ENCODE results near the gene COL12A1. TPM values are rescaled to one million over a fixed set of nuclear protein-coding genes. Genes with fewer than 3 reads are reported as not detected.
A peak's percentile ranks its signal among the peaks of the same experiment; 100 is the strongest.

COL12A1 gene
- total RNA-seq, 1 donor from 2014 or later = 2,335 TPM

DNA sequence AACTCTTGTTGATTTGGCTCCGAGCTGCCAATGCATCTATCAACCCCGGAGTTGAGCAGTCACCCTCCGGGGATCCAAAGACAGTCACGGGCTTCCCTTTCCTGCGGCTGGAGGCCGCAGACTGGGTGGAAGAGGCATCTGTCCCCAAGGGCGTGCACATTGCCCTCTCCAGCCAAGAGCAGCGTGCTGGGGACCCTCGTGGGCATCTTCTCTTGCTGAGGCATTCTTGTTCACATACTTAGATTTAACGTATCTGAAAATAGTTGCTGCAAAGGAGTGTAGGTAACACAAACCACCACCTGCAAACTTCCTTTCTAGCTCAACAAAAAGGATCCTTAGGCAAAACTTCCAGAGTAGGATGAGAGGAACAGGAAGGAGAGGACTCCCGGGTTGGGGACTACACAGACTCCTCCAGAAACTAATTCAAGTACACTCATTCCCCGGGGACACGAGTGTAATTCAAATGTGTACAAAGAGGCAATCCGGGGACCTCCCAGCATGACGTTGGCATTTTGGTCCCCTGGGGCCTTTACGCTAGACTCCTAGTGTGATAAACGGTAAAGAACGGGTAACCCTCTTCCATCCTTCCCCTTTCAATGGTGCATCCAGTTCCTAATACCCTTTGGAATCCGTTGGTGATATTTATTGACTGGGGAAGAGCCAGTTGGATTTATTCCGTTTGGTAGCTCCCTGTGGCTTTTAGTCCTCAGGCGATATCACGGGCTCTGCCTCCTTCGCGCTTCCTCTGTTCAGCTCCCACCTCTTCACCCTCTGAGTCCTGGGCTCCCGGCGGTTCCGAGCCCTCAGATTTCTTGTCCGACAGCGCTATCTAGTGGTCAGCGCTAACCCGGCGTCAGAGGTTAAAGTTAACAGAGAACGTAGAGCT, 2.7 kb upstream of the COL12A1 start:
- H3K27me3 Mint-ChIP-seq (ENCODE audit: unreplicated experiment) = no peaks in the 10 kb centered on the region
- peak overlapping the region; percentile 71 for H3K27ac Mint-ChIP-seq (ENCODE audit: unreplicated experiment)
- no peaks in the 10 kb centered on the region for H3K9me3 Mint-ChIP-seq (ENCODE audit: unreplicated experiment)
- H3K36me3 Mint-ChIP-seq (ENCODE audit: unreplicated experiment) = peaks cover 9% of the 10 kb centered on the region
- TF ChIP-seq, protein P1, sequence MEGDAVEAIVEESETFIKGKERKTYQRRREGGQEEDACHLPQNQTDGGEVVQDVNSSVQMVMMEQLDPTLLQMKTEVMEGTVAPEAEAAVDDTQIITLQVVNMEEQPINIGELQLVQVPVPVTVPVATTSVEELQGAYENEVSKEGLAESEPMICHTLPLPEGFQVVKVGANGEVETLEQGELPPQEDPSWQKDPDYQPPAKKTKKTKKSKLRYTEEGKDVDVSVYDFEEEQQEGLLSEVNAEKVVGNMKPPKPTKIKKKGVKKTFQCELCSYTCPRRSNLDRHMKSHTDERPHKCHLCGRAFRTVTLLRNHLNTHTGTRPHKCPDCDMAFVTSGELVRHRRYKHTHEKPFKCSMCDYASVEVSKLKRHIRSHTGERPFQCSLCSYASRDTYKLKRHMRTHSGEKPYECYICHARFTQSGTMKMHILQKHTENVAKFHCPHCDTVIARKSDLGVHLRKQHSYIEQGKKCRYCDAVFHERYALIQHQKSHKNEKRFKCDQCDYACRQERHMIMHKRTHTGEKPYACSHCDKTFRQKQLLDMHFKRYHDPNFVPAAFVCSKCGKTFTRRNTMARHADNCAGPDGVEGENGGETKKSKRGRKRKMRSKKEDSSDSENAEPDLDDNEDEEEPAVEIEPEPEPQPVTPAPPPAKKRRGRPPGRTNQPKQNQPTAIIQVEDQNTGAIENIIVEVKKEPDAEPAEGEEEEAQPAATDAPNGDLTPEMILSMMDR (IDR thresholded peaks at IDR 0.05) = peak; percentile 93
- peak; percentile 96 for DNase-seq (ENCODE audit: extremely low spot score, unreplicated experiment)
- H3K4me1 Mint-ChIP-seq (ENCODE audit: unreplicated experiment) = peaks cover 60% of the 10 kb centered on the region
- peak overlapping the region; percentile 66 for H3K4me3 Mint-ChIP-seq (ENCODE audit: unreplicated experiment)

- TF ChIP-seq, protein P1 (IDR thresholded peaks at IDR 0.05) = no peak
- Mint-ChIP-seq H3K4me1 (ENCODE audit: unreplicated experiment) (peaks cover 56% of the 10 kb centered on the region), H3K27me3 (ENCODE audit: unreplicated experiment) (no peaks in the 10 kb centered on the region), H3K36me3 (ENCODE audit: unreplicated experiment) (peaks cover 10% of the 10 kb centered on the region), H3K9me3 (ENCODE audit: unreplicated experiment) (no peaks in the 10 kb centered on the region), H3K4me3 (ENCODE audit: unreplicated experiment) (peak overlapping the region; percentile 100), H3K27ac (ENCODE audit: unreplicated experiment) (peak overlapping the region; percentile 98)
- no peak for DNase-seq (ENCODE audit: extremely low spot score, unreplicated experiment)
These were observed 906 bp upstream of the COL12A1 start for GRCh38 chr6:75206576-75207342.

DNA sequence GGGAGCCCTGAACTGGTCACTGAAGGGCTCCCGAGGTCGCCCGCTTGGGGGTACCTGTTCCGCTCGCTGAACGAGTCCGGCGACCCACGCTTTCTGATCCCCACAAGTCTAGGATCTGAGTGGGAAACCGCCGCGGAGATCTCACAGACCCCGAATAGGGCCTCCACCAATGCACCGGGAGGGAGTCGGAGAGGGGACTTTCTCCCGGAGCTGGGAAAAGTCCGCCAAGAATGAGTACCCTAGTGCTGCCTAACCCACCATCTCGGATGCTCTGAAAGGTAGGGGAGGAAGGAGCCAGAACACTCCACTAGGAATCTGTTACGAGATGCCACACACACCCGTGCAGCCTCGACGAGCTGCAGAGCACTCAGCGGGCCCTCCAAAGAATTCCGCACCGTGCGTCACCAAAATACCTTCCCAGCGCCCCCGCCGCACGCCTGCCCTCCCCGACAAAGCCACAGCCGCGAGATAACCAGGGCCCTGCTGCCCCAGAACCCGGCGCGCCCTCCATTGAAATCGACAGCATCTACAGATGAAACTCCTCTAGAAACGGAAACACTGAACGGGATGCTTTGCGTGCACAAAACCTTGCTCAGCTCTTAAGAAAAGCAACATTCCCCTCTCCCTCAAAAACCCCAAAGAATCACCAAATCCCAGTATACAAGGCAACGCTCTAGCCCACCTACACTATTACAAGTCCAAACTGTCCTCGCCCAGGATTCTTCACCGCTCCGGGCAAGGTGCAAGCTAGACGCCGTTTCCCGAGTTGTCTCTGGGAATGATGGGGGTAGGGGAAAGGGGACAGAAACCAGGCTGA, 686 bp downstream of the COL12A1 start:
- Mint-ChIP-seq H3K27me3 (ENCODE audit: unreplicated experiment) (no peaks in the 10 kb centered on the region), H3K27ac (ENCODE audit: unreplicated experiment) (peak overlapping the region; percentile 98)
- no peak for DNase-seq (ENCODE audit: extremely low spot score, unreplicated experiment)

DNA sequence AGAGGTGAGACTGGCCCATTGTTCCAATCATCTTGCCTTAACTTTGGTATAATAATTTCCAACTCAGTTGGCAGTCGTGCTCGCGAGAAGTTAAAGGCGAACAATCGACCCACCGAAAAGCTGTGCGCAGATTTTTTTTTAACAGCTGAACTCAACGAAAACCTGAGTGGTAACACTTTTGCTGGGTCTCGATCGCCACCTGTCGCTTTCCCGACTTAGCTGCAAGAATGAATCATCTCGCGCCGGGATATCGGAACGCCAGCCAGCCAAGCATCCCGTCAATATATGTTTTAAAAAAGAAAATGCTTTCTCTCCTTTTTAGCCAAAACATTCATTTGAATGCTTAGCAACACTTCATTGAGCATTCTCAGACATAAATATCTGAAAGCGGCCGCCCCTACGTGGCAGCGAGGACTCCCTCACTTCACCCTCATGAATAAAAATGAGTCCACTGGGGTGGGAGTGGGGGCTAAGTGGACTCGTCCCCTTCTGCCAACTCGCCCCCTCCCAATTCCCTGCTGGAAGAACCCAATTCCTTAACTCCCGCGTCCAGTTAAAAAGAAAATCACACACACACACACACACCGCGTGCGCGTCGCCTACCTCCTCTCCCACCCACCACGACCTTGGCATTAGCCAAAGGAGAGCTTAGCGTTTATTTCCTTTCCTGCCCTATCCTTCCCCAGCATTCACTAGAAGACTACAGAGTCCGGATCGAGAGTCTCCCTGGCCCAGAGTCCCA, 1.5 kb downstream of the COL12A1 start:
- H3K27me3 Mint-ChIP-seq (ENCODE audit: unreplicated experiment) = no peaks in the 10 kb centered on the region
- no peaks in the 10 kb centered on the region for H3K9me3 Mint-ChIP-seq (ENCODE audit: unreplicated experiment)
- H3K27ac Mint-ChIP-seq (ENCODE audit: unreplicated experiment) = peak overlapping the region; percentile 98
- peaks cover 62% of the 10 kb centered on the region for H3K4me1 Mint-ChIP-seq (ENCODE audit: unreplicated experiment)
- TF ChIP-seq, protein P1 (IDR thresholded peaks at IDR 0.05) = peak; percentile 85
- peak; percentile 94 for DNase-seq (ENCODE audit: extremely low spot score, unreplicated experiment)
- peaks cover 25% of the 10 kb centered on the region for H3K36me3 Mint-ChIP-seq (ENCODE audit: unreplicated experiment)
- peak overlapping the region; percentile 100 for H3K4me3 Mint-ChIP-seq (ENCODE audit: unreplicated experiment)

More for the DNA sequence above, 686 bp downstream of the COL12A1 start:
- TF ChIP-seq, protein P1 (IDR thresholded peaks at IDR 0.05) = no peak
- Mint-ChIP-seq H3K36me3 (ENCODE audit: unreplicated experiment) (peaks cover 19% of the 10 kb centered on the region), H3K4me3 (ENCODE audit: unreplicated experiment) (peak overlapping the region; percentile 100), H3K4me1 (ENCODE audit: unreplicated experiment) (peaks cover 56% of the 10 kb centered on the region), H3K9me3 (ENCODE audit: unreplicated experiment) (no peaks in the 10 kb centered on the region)

Data from osteocyte (in vitro differentiated cells).